Ovary (tissue), 9 donors: Measurements from ENCODE around the gene GLG1. TPM values are rescaled to one million over a fixed set of nuclear protein-coding genes. Genes with fewer than 3 reads are reported as not detected.

ENCODE experiments used
- DNase-seq, 5 donors: peaks; one replicate each; pipeline ENCODE4 v3.0.0-alpha.2; 2019 to 2020
- H3K27ac ChIP-seq, 2 donors: fragments of 200-600 bp; one replicate each; pipeline versions ENCODE4 v1.5.1 to v1.8.0; 2019 to 2022
- H3K27me3 ChIP-seq: fragments of 200-600 bp; one replicate; pipeline ENCODE4 v1.8.0; 2022
- H3K36me3 ChIP-seq: fragments of 200-600 bp; sonication (generic); one replicate; pipeline ENCODE4 v1.5.1; 2019
- H3K4me1 ChIP-seq: one replicate; pipeline ENCODE4 v1.8.1; 2013; ENCODE audit warnings: mild to moderate bottlenecking, moderate library complexity; ENCODE audit not compliant: insufficient read depth
- H3K4me3 ChIP-seq: fragments of 200-600 bp; sonication (generic); one replicate; pipeline ENCODE4 v1.5.1; 2017
- H3K9me3 ChIP-seq, 2 donors: fragments of 200-600 bp in 1 of 2; sonication (generic) in 1 of 2; one replicate each; pipeline versions ENCODE4 v1.5.1 to v1.8.1; 2013 to 2019; ENCODE audit warnings: mild to moderate bottlenecking in 1 of 2, moderate library complexity in 1 of 2
- CTCF ChIP-seq, 3 donors: fragments of 450-650 bp in 2 of 3; fragments of 200-600 bp in 1 of 3; IDR thresholded peaks; one replicate each; pipeline versions ENCODE4 v1.5.1 to v1.8.0; 2016 to 2022; ENCODE audit warnings: antibody characterized with exemption in 3 of 3, mild to moderate bottlenecking in 1 of 3
- EP300 ChIP-seq: sonication (generic); formaldehyde crosslinking; IDR thresholded peaks from one replicate; pipeline ENCODE4 v1.6.1; 2017; ENCODE audit warnings: antibody characterized with exemption
- POLR2A ChIP-seq: fragments of 450-650 bp; IDR thresholded peaks from one replicate; pipeline ENCODE4 v1.6.1; 2017; ENCODE audit warnings: antibody characterized with exemption, mild to moderate bottlenecking, moderate library complexity
- WGBS, 3 donors: extraction: QIAGEN DNeasy Blood & Tissue Kit in 1 of 3; methylation state at CpG; one replicate each; pipeline versions ENCODE4 v1.1.5 to v1.1.7; 2013 to 2017; 5-methylcytosine and 5-hydroxymethylcytosine counted together
- intact Hi-C, 4 donors: fragments of 100-400 bp; cut with DNase I; formaldehyde crosslinking; loops; one replicate each; pipeline versions ENCODE4 v1.11.0 to v1.15.1; 2022 to 2023
- polyA plus RNA-seq, 2 donors: library from polyadenylated mRNA; stranded (reverse); fragments of 200-250 nt in 1 of 2; fragments of 350-450 nt in 1 of 2; fragmentation: Illumina TruSeq in 1 of 2; extraction: RNeasy Lipid Tissue Mini Kit (QIAGEN cat#74804) in 1 of 2; gene quantifications; one replicate each; pipeline ENCODE4 v1.2.3, GENCODE V29; 2013 to 2014
- total RNA-seq, 7 donors: library from RNA; depleted of rRNA in 2 of 7; stranded (reverse); fragments of >200 nt in 2 of 7; fragmentation: NEBNext Ultra II Directional in 3 of 7; extraction: Animal tissue kit (Norgen Biotek cat#: 25700) in 3 of 7; gene quantifications; one replicate each; pipeline versions ENCODE4 v1.1.0 to v1.2.4, GENCODE V29; 2016 to 2023
- donor health status: DM: no; HTN: no; CAD: no; lungs with moderate emphysema.
- donor health status: DM: no; HTN: no; CAD: no.
- donor health status: Bipolar disorder and iron deficiency.
- donor health status: DM: yes; HTN: yes; CAD: no.
- donor health status: DM: no; HTN: no; CAD: no.
- donor health status: DM: yes; HTN: yes; CAD: no.

GLG1 gene
- total and polyA plus RNA-seq, 9 donors = 88.9 to 171 (median 154) TPM

GRCh38 chr16:74601126-74601871 lies 5.6 kb downstream of the GLG1 start:
- no peaks in the 10 kb centered on the region for H3K36me3 ChIP-seq
- H3K27ac ChIP-seq = no peak overlapping the region
- H3K27me3 ChIP-seq = no peaks in the 10 kb centered on the region
- WGBS, 3 donors = 73 to 81% (median 76%) methylated on average over 9 of the region's 9 CpGs
- intact Hi-C loops = no loop called here
- H3K9me3 ChIP-seq = no peaks in the 10 kb centered on the region
- H3K4me3 ChIP-seq = no peak overlapping the region
- TF ChIP-seq EP300 (no peak), POLR2A (no peak), CTCF (IDR thresholded peaks at IDR 0.05) (no peak)
- DNase-seq = no peak
- peaks cover 2% of the 10 kb centered on the region for H3K4me1 ChIP-seq

GRCh38 chr16:74596586-74596985 lies 10.3 kb downstream of the GLG1 start:
- DNase-seq = no peak
- peaks cover 2% of the 10 kb centered on the region for H3K4me1 ChIP-seq
- no peak overlapping the region for H3K4me3 ChIP-seq
- no peaks in the 10 kb centered on the region for H3K27me3 ChIP-seq
- no peak for TF ChIP-seq EP300
- TF ChIP-seq CTCF (IDR thresholded peaks at IDR 0.05) = no peak
- TF ChIP-seq POLR2A = no peak
- no peak overlapping the region for H3K27ac ChIP-seq
- no peaks in the 10 kb centered on the region for H3K36me3 ChIP-seq
- 74 to 88% (median 87%) methylated on average over 2 of the region's 2 CpGs for WGBS, 3 donors
- intact Hi-C loops = no loop called here
- H3K9me3 ChIP-seq = no peaks in the 10 kb centered on the region

GRCh38 chr16:74592847-74593246 lies 14.1 kb downstream of the GLG1 start:
- intact Hi-C loops = no loop called here
- DNase-seq = no peak
- Histone ChIP-seq H3K36me3 (no peaks in the 10 kb centered on the region), H3K4me1 (peaks cover 3% of the 10 kb centered on the region), H3K9me3 (no peaks in the 10 kb centered on the region), H3K27ac (no peak overlapping the region), H3K4me3 (no peak overlapping the region), H3K27me3 (no peaks in the 10 kb centered on the region)
- TF ChIP-seq CTCF (IDR thresholded peaks at IDR 0.05) = no peak
- no peak for TF ChIP-seq POLR2A
- no peak for TF ChIP-seq EP300
- WGBS, 3 donors = 87 to 96% (median 94%) methylated on average over 3 of the region's 3 CpGs

- Histone ChIP-seq H3K27me3 (no peaks in the 10 kb centered on the region), H3K9me3 (no peaks in the 10 kb centered on the region), H3K27ac (no peak overlapping the region), H3K4me3 (no peak overlapping the region), H3K36me3 (no peaks in the 10 kb centered on the region), H3K4me1 (peaks cover 3% of the 10 kb centered on the region)
- intact Hi-C loops = no loop called here
- TF ChIP-seq EP300 = no peak
- TF ChIP-seq CTCF (IDR thresholded peaks at IDR 0.05) = no peak
- TF ChIP-seq POLR2A = no peak
- 75 to 80% (median 79%) methylated on average over 9 of the region's 9 CpGs for WGBS, 3 donors
- no peak for DNase-seq
Observed at GRCh38 chr16:74591876-74592650, 14.9 kb downstream of the GLG1 start.
